Sigmoid colon (tissue), 7 donors: ENCODE data around the gene YTHDC1. TPM values are rescaled to one million over a fixed set of nuclear protein-coding genes. Genes with fewer than 3 reads are reported as not detected.

Source experiments
- DNase-seq: peaks from one replicate; pipeline ENCODE4 v3.0.0-alpha.2; 2019
- H3K27ac ChIP-seq, 4 donors: fragments of 200-600 bp; sonication (generic); one replicate each; pipeline ENCODE4 v1.5.1; 2016 to 2019; ENCODE audit warnings: mild to moderate bottlenecking in 1 of 4
- H3K27me3 ChIP-seq, 3 donors: fragments of 200-600 bp; sonication (generic); one replicate each; pipeline ENCODE4 v1.5.1; 2019; ENCODE audit warnings: mild to moderate bottlenecking in 1 of 3
- H3K36me3 ChIP-seq, 4 donors: fragments of 200-600 bp; sonication (generic); one replicate each; pipeline ENCODE4 v1.5.1; 2016 to 2019
- H3K4me1 ChIP-seq, 4 donors: fragments of 200-600 bp; sonication (generic); one replicate each; pipeline ENCODE4 v1.5.1; 2017 to 2019
- H3K4me3 ChIP-seq, 4 donors: fragments of 200-600 bp; sonication (generic); one replicate each; pipeline ENCODE4 v1.5.1; 2017 to 2019; ENCODE audit warnings: mild to moderate bottlenecking in 2 of 4, moderate library complexity in 1 of 4
- H3K9me3 ChIP-seq, 4 donors: fragments of 200-600 bp in 3 of 4; sonication (generic) in 3 of 4; one replicate each; pipeline versions ENCODE4 v1.5.1 to v1.6.1; 2013 to 2019
- CTCF ChIP-seq, 4 experiments: fragments of 450-650 bp in 3 of 4; fragments of 200-600 bp in 1 of 4; IDR thresholded peaks; one replicate each; pipeline ENCODE4 v1.5.1; 2016 to 2019; ENCODE audit warnings: antibody characterized with exemption in 4 of 4, mild to moderate bottlenecking in 3 of 4, moderate library complexity in 2 of 4
- EP300 ChIP-seq, 4 donors: sonication (generic); formaldehyde crosslinking; IDR thresholded peaks; one replicate each; pipeline ENCODE4 v1.6.1; 2017; ENCODE audit warnings: antibody characterized with exemption in 4 of 4
- POLR2A ChIP-seq, 2 donors: fragments of 450-650 bp; IDR thresholded peaks; one replicate each; pipeline ENCODE4 v1.6.1; 2016; ENCODE audit warnings: antibody characterized with exemption in 2 of 2, mild to moderate bottlenecking in 2 of 2, moderate library complexity in 2 of 2
- POLR2AphosphoS5 ChIP-seq, 4 donors: sonication (generic); formaldehyde crosslinking; IDR thresholded peaks; one replicate each; pipeline ENCODE4 v1.6.1; 2017; ENCODE audit warnings: antibody characterized with exemption in 4 of 4
- WGBS, 2 donors: extraction: QIAGEN DNeasy Blood & Tissue Kit; methylation state at CpG; one replicate each; pipeline ENCODE4 v1.1.7; 2013; 5-methylcytosine and 5-hydroxymethylcytosine counted together
- intact Hi-C: fragments of 100-400 bp; cut with DNase I; formaldehyde crosslinking; loops from one replicate; pipeline ENCODE4 v1.15.1; 2023
- polyA plus RNA-seq, 3 donors: library from polyadenylated mRNA; stranded (reverse); fragments of 200-250 nt; gene quantifications; one replicate each; pipeline ENCODE4 v1.2.3, GENCODE V29; 2013
- total RNA-seq, 4 donors: library from RNA; depleted of rRNA; stranded (reverse); fragments of >200 nt; gene quantifications; one replicate each; pipeline ENCODE4 v1.1.0, GENCODE V29; 2016
- donor health status: healthy with polysubstance abuse.
- donor health status: Bipolar disorder and iron deficiency.
- donor health status: healthy.

Gene YTHDC1
- total and polyA plus RNA-seq, 7 donors = 30.0 to 66.4 (median 49.4) TPM

- H3K36me3 ChIP-seq = no peaks in the 10 kb centered on the region
- intact Hi-C loops = no loop called here
- WGBS, 2 donors = 90 to 97% methylated on average over 9 of the region's 9 CpGs
Measured at GRCh38 chr4:68304731-68305130, 45.2 kb downstream of the YTHDC1 start.

GRCh38 chr4:68299492-68300457 is 50.1 kb downstream of the YTHDC1 start:
- no peak overlapping the region for H3K4me3 ChIP-seq
- 18 to 60% methylated on average over 9 of the region's 9 CpGs for WGBS, 2 donors
- intact Hi-C loops = no loop called here
- no peaks in the 10 kb centered on the region for H3K9me3 ChIP-seq
- TF ChIP-seq POLR2A (IDR thresholded peaks at IDR 0.05) (no peak), CTCF (IDR thresholded peaks at IDR 0.05) (no peak), EP300 (IDR thresholded peaks at IDR 0.05) (no peak), POLR2AphosphoS5 (IDR thresholded peaks at IDR 0.05) (no peak)
- H3K36me3 ChIP-seq = no peaks in the 10 kb centered on the region
- DNase-seq = no peak
- H3K27me3 ChIP-seq = no peaks in the 10 kb centered on the region
- no peak overlapping the region for H3K27ac ChIP-seq
- H3K4me1 ChIP-seq = no peaks in the 10 kb centered on the region

More at GRCh38 chr4:68304731-68305130, 45.2 kb downstream of the YTHDC1 start:
- no peak for TF ChIP-seq EP300 (IDR thresholded peaks at IDR 0.05)
- TF ChIP-seq CTCF (IDR thresholded peaks at IDR 0.05) = no peak
- TF ChIP-seq POLR2A (IDR thresholded peaks at IDR 0.05) = no peak
- no peak for TF ChIP-seq POLR2AphosphoS5 (IDR thresholded peaks at IDR 0.05)
- Histone ChIP-seq H3K4me3 (no peak overlapping the region), H3K27ac (no peak overlapping the region), H3K27me3 (no peaks in the 10 kb centered on the region), H3K4me1 (no peaks in the 10 kb centered on the region), H3K9me3 (no peaks in the 10 kb centered on the region)
- DNase-seq = no peak

GRCh38 chr4:68297137-68297536 is 52.8 kb downstream of the YTHDC1 start:
- no peak overlapping the region for H3K27ac ChIP-seq
- WGBS, 2 donors = 94 to 97% methylated on average over 4 of the region's 4 CpGs
- no peaks in the 10 kb centered on the region for H3K36me3 ChIP-seq
- no peaks in the 10 kb centered on the region for H3K27me3 ChIP-seq
- TF ChIP-seq POLR2A (IDR thresholded peaks at IDR 0.05) = no peak
- TF ChIP-seq EP300 (IDR thresholded peaks at IDR 0.05) = no peak
- no peak for TF ChIP-seq CTCF (IDR thresholded peaks at IDR 0.05)
- TF ChIP-seq POLR2AphosphoS5 (IDR thresholded peaks at IDR 0.05) = no peak
- intact Hi-C loops = no loop called here
- no peaks in the 10 kb centered on the region for H3K9me3 ChIP-seq
- H3K4me1 ChIP-seq = no peaks in the 10 kb centered on the region
- no peak overlapping the region for H3K4me3 ChIP-seq
- DNase-seq = no peak

- no peak for DNase-seq
- no peaks in the 10 kb centered on the region for H3K4me1 ChIP-seq
- H3K27ac ChIP-seq = no peak overlapping the region
- H3K4me3 ChIP-seq = no peak overlapping the region
- intact Hi-C loops = no loop called here
- WGBS, 2 donors = 79 to 97% methylated on average over 1 of the region's 1 CpG
- no peaks in the 10 kb centered on the region for H3K36me3 ChIP-seq
- H3K27me3 ChIP-seq = no peaks in the 10 kb centered on the region
- no peaks in the 10 kb centered on the region for H3K9me3 ChIP-seq
- no peak for TF ChIP-seq POLR2AphosphoS5 (IDR thresholded peaks at IDR 0.05)
- TF ChIP-seq POLR2A (IDR thresholded peaks at IDR 0.05) = no peak
Measured at GRCh38 chr4:68291256-68291655, 58.6 kb downstream of the YTHDC1 start.

- Histone ChIP-seq H3K4me3 (no peak overlapping the region), H3K9me3 (no peaks in the 10 kb centered on the region), H3K27me3 (no peaks in the 10 kb centered on the region), H3K4me1 (no peaks in the 10 kb centered on the region), H3K27ac (no peak overlapping the region), H3K36me3 (no peaks in the 10 kb centered on the region)
- TF ChIP-seq EP300 (IDR thresholded peaks at IDR 0.05) (no peak), CTCF (IDR thresholded peaks at IDR 0.05) (no peak), POLR2A (IDR thresholded peaks at IDR 0.05) (no peak), POLR2AphosphoS5 (IDR thresholded peaks at IDR 0.05) (no peak)
- DNase-seq = no peak
- intact Hi-C loops = no loop called here
- 74 to 80% methylated on average over 2 of the region's 2 CpGs for WGBS, 2 donors
Measured at GRCh38 chr4:68288393-68288740, 61.5 kb downstream of the YTHDC1 start.
